ENCODE results near the gene HIRA.
"Not testable (repeated sequence)": the region's sequence is repeated elsewhere in the genome, so short reads cannot be mapped to it uniquely, and the experiment has no call there.

The HIRA gene

GRCh38 chr22:19442166-19442565 is 10.6 kb upstream of the HIRA start:
- no peak for DNase-seq

- no peak for DNase-seq
These were observed 9.1 kb upstream of the HIRA start for GRCh38 chr22:19440411-19441195.

- no peak for DNase-seq
These were observed 6.8 kb upstream of the HIRA start for GRCh38 chr22:19438298-19438697.

GRCh38 chr22:19436444-19437161 is 5.1 kb upstream of the HIRA start:
- DNase-seq = not testable (repeated sequence)

- no peak for DNase-seq
These were observed 3.5 kb upstream of the HIRA start for GRCh38 chr22:19434829-19435580.

- DNase-seq = no peak
These were observed 2.9 kb upstream of the HIRA start for GRCh38 chr22:19434401-19434800.

- DNase-seq = peak; percentile 82
These were observed 759 bp upstream of the HIRA start, which contains the start of gene MRPL40 for GRCh38 chr22:19432133-19432851. Gene MRPL40, plus strand, starts transcription at chr22:19432545. Its CDS starts 10 bp downstream, at chr22:19432555.

- DNase-seq = peak; percentile 4
These were observed 517 bp downstream of the HIRA start for GRCh38 chr22:19430890-19431541.

- peak; percentile 41 for DNase-seq
These were observed 1.3 kb downstream of the HIRA start for GRCh38 chr22:19429950-19430889.

- DNase-seq = no peak
These were observed 7.4 kb downstream of the HIRA start for GRCh38 chr22:19424186-19424500.

GRCh38 chr22:19422440-19423301 is 8.9 kb downstream of the HIRA start:
- DNase-seq = no peak

GRCh38 chr22:19420321-19420720 is 11.2 kb downstream of the HIRA start:
- no peak for DNase-seq

- DNase-seq = peak; percentile 14
These were observed 11.9 kb downstream of the HIRA start for GRCh38 chr22:19419464-19420178.

- DNase-seq = no peak
These were observed 12.5 kb downstream of the HIRA start for GRCh38 chr22:19419086-19419463.

GRCh38 chr22:19412923-19413322 is 18.6 kb downstream of the HIRA start:
- DNase-seq = no peak

GRCh38 chr22:19412478-19412877 is 19.1 kb downstream of the HIRA start:
- DNase-seq = no peak

- no peak for DNase-seq
These were observed 19.9 kb downstream of the HIRA start for GRCh38 chr22:19411690-19412045.

GRCh38 chr22:19410941-19411689 is 20.4 kb downstream of the HIRA start:
- no peak for DNase-seq
